NCI-H1694 (cell line): ENCODE data around the gene TASOR2.

Experiments used
- DNase-seq: peaks from one replicate; lab custom pipeline; 2025; lab: John Stamatoyannopoulos, UW

TASOR2 gene

GRCh38 chr10:5655121-5655520 lies 29.5 kb upstream of the TASOR2 start:
- DNase-seq = no peak

DNA sequence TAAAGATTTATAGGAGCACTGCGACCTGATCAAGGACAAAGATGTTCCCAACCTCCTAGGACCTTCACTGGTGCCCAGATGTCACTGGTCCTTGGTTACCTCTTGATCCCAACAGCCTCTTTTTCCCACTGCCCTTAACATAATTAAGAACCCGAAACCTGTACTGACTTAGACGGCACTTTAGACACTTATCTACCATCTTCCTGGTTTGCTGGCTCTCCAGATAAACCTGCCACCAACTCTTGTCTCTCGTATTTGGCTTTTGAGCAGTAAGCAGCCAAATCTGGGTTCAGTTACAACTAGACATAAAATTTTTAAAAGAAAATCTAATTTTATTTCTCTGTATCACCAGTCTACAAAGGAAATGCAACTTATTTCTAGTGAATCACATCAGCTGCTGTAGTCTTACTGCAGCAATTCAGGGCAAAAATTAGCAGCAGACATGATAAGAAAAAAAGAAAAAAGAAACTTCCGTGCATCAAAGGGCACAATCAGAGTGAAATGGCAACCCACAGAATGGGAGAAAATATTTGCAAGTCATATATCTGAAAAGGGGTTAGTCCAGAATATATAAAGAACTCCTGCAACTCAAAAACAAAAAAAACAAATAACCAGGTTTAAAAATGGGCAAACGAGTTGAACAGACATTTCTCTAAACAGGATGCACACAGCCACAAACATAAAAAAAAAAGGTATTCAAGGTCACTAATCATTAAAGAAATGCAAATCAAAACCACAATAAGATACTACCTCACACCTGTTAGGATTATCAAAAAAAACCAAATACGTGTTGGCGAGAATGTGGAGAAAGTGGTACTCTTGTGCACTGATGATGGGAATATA lies 27.7 kb upstream of the TASOR2 start:
- DNase-seq = no peak

DNA sequence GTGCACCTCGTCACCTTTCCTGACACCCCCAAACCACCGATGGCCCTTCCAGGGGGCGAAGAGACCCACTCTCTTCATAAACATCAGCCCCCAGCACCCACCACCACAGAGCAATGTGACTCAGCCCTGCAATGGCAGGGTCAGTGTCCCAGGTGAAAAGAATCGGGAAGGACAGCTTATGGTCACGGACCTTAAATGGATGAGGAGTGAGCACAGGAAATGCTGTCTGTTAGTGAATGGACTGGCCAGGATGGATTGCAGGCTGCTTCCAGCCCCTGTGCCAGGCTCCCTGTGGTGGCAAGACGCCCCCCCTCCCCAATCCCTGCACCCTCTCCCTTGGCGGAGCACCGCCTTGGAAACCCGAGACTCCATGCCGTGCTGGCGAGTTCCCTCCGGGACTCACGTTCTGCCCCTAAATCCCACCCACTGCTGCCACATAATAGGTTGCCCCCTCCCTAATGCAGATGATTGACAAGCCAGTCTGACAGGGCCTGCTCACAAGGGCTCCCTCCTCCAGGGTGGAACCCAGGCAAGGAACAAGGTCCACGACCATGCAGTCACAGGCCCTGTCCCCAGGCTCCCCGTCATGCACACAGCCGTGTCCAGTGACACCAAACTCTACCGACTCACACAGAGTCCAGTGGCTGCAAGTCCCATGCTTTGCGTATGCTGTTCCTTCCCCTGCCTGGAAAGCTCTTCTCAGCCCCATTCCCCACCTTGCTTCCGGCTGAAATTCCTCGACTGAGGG lies 25.6 kb upstream of the TASOR2 start:
- DNase-seq = no peak

DNA sequence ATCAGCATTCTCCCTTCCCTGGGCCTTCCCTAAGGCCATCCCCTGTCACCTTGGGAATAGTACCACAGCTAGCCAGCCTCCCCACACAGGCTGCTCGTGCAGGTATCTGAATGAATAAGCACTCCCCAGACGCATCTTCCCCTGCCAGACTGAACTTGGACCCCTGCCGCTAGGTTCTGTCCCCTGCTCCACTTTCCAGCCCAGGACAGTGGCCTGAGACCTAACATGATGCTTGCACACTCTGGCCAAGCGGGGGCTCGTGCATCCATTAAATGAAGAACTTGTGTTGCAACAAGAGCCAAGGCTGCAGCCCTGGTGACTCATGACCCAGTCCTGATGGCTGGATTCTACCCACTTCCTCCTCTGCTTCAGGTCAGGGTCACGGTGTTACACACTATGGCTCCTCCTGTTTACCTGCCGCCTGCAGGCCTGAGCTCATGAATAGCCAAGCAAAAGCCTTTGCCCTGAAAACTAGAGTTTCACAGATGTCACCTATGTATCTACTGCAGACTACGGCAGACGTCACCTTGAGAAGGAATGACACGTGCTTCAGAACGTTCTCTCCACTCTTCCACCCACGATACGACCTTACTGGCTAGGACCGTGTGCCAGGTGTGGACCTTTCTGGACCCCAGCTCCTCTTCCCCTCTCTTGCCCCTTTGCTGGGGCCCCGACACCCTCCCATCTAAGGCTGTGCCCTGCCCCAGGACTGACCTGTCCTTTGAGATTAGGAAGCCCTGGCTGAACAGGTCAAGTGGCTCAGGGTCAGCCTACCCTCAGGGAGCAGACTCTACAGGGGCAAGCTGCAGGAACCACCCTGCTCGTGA lies 24.7 kb upstream of the TASOR2 start:
- DNase-seq = no peak

- DNase-seq = no peak
These were observed 23.6 kb upstream of the TASOR2 start for GRCh38 chr10:5661043-5661442.

DNA sequence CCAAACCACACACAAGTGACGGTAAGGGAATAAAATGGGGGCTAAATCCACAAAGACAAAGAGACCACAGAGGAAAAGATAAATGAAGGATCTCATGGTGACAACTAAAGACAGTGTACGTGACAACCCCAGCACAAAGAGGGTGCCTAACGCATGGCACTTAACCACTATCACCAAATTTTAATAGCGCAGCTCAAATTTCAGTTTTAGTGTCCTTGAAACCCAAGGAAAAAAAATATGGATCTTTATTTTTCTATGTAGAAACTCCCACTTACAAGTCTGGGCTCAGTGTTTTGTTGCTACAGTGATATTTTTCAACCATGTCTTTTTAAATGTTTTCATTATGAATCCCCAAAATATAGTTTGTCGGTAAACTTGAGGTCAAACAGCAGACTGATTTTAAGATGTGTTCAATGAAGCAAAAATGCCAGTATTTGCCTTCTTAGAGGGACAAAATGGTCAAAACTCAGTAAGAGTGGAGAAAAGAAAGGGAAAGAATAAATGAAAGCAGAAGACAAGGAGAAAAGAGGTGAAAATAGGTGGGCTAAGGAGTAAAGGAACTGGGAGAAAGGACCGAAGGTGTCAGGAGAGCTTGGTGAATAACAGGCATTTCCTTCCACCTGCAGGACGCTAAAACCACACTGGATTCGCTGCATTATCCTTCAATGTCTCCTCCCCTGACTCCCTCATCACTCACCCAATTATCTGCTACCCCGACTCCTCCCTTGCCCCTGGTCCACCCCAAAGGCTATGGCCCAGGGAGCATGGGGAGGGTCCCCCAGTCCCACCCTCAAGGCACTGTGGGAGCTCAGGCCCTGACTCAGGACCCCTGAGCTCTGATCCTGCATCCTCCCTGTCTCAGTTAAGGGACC lies 21.7 kb upstream of the TASOR2 start:
- DNase-seq = no peak

DNA sequence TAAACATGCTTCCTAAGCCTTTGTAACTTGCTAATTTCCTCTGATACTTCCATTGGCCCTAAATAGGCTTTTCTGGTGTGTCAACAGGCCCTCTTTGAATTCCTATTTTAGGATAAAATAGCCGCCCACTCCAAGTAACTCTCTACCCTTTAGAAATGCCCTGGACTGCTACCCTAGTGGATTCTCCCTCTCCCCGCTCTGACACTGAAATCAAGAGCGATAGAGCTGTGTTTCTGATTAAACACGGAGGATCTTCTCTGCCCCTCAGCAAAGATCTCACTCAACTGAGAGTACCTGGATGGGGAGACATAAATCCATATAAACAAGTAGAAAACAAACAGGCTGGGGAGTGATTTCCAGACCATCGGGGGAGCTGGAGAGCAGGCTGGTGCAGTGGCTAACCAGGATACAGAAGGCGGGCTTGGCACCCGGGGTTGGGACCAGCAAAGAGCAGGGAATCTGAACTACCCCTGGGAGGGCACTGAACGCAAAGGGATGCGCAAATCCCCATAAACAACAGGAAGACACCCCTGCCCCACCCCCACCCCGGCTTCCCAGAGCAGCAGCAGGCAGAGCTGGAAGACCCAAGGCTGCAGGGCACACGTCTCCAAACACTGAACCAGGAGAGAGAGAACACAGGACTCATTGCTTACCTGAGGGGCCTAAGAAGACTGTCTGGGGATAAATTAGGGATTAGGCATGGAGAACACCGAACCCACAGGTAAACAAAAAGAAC lies 20.8 kb upstream of the TASOR2 start:
- no peak for DNase-seq

DNA sequence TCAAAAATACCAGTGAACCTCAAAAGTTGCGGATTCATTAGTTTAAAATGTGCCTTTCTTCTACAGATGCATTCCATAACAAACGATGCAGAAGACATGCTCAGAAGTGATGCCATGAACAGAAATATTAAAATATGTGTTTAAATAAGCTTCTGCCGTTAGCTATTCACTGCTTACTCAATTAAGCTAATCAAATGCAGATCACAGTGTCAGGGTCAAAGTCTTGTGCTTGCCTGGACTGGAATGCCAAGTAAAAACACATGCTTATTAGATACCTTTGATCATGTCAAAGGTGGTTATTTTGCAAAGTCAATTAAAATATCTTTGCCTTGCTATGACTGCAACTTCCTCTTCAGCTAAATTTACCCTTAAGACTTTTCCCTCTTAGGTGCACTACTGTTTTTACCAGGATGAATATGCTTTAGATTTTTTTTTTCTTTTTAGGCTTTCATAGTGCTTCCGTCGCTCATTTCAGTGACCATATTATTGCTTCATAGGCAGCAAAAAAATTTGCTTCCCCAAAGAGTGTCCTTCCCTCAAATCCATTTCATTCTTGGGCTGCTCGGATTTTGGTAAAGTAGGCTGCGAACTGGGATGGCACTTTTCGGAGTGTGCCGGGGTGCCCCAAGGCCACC lies 19.1 kb upstream of the TASOR2 start:
- DNase-seq = no peak

- DNase-seq = no peak
These were observed 18.4 kb upstream of the TASOR2 start, which contains the start of gene ASB13 for GRCh38 chr10:5666008-5666840. TSS of gene ASB13 (minus strand) at chr10:5666595. CDS start at chr10:5666551, 44 bp downstream.

GRCh38 chr10:5666841-5667630 lies 17.6 kb upstream of the TASOR2 start:
- no peak for DNase-seq

DNA sequence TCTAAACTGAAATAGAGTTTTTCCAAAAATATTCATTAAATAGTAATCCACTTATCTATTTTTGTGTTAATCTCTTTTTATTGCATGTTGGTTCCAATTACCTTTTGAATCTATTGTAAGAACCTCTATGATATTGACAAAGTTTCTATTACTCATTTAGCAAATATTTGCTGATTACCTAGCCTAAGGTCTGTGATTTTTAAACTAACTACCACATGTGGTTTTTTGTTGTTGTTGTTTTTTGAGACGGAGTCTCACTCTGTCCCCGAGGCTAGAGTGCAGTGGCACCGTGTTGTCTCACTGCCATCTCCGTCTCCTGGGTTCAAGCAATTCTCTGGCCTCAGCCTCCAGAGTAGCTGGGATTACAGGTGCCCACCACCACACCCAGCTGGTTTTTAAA lies 16.2 kb upstream of the TASOR2 start:
- DNase-seq = no peak

DNA sequence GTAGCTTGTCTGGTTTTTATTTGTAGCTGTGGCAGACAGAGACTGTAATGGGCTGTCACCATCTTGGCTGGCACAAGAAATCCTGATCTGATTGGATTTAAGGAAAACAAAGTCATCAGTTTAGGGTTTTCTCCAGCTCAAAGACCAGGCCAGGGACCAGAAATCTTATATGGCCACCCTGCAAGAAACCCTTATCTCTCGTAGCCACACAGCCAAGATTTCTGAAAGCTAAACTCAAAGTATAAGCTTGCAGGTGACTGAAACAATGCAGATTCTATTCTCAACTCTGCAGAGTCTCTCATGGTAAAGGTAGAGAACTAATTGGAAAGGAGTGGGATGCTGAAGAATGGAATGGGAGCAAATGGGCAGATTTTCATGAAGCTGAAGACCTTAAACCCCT lies 15.0 kb upstream of the TASOR2 start:
- no peak for DNase-seq

GRCh38 chr10:5670662-5671375 lies 13.8 kb upstream of the TASOR2 start:
- DNase-seq = no peak

DNA sequence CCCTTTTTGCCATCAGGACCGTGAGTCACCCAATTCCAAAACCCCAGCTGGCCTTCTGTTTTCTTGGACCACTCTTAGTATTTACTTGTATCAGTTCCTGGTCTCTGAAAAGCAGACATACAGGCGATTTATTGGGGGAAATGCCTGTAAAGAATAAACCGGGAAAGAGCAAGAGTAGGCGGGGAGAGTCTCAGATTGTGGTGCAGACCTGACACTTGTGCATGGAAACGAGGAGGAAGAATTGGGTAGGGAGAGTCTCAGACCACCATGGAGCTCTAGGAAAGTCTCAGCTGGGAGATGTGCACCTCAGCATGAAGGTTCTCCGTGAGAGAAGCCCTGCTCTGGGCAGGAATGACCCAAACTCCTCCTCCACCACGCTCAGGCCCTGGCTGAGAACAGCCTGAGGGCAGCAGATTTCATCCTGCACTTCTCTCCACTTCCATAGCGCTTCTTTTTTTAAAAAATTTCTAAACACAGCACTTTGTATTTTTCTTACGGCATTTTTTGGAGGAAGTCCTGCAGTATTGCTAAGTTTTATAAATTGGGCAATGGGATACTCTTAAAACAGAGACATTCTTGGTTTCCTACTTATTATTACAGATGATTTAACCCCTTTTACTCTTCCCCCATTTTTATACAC lies 6.1 kb upstream of the TASOR2 start:
- DNase-seq = no peak

DNA sequence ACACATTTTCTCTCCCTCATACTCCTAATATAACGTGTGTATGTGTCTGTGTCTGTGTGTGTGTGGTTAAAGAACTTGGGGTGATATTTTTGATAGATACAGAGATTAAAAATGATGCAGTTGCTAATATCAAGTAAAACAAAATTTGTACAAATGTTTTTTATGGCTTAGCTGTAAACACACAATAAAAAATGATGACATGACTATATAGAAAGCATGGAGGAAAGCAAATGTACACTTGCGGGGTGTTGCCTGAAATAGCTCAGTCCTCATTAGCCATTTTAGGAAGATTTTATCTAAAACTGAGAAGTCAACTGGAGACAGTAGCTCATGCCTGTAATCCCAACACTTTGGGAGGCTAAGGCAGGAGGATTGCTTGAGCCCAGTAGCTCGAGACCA lies 5.6 kb upstream of the TASOR2 start:
- no peak for DNase-seq

- DNase-seq = no peak
These were observed 5.0 kb upstream of the TASOR2 start for GRCh38 chr10:5679606-5680005.

GRCh38 chr10:5681930-5682329 lies 2.7 kb upstream of the TASOR2 start:
- no peak for DNase-seq
